22Rv1 (cell line): ENCODE measurements around the gene DPP6.

ENCODE experiments used
- CTCF ChIP-seq: fragments of 450-650 bp; IDR thresholded peaks from 2 replicates; pipeline ENCODE4 v1.5.1; 2017; ENCODE audit warnings: mild to moderate bottlenecking
- ZFX ChIP-seq: fragments of 450-650 bp; IDR thresholded peaks from 2 replicates; pipeline ENCODE4 v1.6.1; 2017; ENCODE audit warnings: antibody characterized with exemption, borderline replicate concordance

DNA sequence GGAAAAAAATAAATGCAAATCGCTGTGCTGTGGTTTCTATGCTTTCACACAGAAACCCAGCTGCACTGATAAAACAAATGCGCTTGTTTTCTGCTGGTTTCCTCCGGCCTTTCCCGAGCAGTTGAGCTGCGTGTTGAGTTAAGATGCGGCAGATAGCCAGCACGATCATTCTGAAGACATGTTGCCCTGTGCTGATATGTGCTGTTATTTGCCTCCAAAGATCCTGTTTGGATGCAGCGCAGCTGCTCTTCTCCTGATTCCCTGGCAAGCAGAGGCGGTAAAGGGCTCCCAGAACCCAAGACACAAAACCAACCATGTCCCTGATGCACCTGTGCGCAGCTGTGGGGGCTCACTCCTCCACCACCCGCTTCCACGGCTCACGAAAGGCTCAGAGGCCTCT, 725.3 kb downstream of the DPP6 start:
- TF ChIP-seq CTCF (no peak), ZFX (no peak)
